ENCODE data around the gene FADS1.

FADS1 gene

GRCh38 chr11:61756147-61756451 lies 60.7 kb downstream of the FADS1 start:
- no peak for DNase-seq

GRCh38 chr11:61754534-61755482 lies 62.0 kb downstream of the FADS1 start:
- DNase-seq = no peak

DNA sequence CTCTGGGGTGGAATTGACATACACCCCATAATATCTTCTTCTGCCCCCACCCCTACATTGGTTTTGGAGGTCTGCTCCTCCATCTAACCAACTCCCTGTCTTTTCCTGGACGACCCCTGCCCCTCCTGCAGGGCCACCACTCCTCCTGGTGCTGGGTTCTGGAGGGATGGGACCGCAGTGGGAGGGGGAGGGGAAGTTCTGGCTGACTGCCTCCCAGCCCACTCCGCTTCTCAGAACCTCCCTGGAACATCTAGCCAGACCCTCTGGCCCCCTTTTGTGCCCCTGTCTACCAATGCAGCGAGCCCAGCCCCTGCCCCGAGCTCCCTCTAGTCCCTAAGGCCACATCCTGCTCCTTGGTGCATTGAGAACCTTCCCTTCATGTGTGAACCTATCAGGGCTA lies 63.1 kb downstream of the FADS1 start:
- DNase-seq = no peak

DNA sequence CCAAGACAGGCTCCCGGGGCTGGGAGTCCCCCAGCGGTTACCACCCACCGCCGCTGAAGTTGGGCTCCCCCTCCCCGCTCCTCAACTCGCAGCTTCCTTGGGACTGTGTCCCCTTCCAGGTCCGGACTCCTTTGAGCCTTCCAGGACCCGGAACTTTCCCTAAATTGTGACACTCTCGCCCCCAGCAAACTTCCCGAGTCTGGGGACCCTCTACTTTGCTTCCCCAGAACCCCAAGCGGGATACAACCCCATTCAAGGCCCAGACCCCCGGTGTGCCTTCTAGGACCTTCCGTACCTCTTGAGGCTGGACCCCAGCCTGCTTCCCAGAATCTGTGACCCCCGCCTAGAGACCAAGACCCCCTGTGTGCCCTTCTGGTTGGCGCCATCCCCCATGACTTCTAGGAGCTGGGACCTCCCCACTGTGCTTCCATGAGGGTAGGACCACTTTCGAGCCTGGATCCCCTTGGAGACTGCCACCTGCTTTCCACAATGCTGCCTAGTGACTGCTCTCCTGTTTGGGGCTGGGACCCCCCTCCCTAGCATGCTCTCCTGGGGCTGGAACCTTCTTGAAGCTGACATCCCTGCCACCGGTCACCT lies 63.8 kb downstream of the FADS1 start:
- DNase-seq = no peak

- DNase-seq = peak; percentile 32 to 65
Measured at GRCh38 chr11:61752117-61752924, 64.5 kb downstream of the FADS1 start, which contains the start of gene MYRF. Gene MYRF, plus strand, starts transcription at chr11:61752636. Its CDS starts 109 bp downstream, at chr11:61752745.

- DNase-seq = no peak
Measured at GRCh38 chr11:61751384-61751783, 65.4 kb downstream of the FADS1 start.

GRCh38 chr11:61750631-61751273 lies 66.1 kb downstream of the FADS1 start:
- DNase-seq = no peak

Data from stimulated activated CD4-positive, alpha-beta T cell treated with anti-CD3 and anti-CD28 coated beads, Interleukin-4, amount 100 ng/mL, for 4 hours (primary cell).